Measurements from ENCODE around the gene PXDN.

Gene PXDN

GRCh38 chr2:1694371-1695271 is 49.7 kb downstream of the PXDN start:
- Histone ChIP-seq H3K27ac (no peak overlapping the region), H2AFZ (ENCODE audit: low read depth) (no peak overlapping the region), H3K4me2 (no peak overlapping the region), H3K36me3 (ENCODE audit: insufficient read depth) (no peaks in the 10 kb centered on the region), H3K79me2 (ENCODE audit: insufficient read depth, low read depth) (no peaks in the 10 kb centered on the region), H3K4me3 (IDR thresholded peaks at IDR 0.05; ENCODE audit: insufficient read depth, low read depth, low read length) (no peak overlapping the region), H4K20me1 (ENCODE audit: insufficient read depth) (no peaks in the 10 kb centered on the region), H3K4me1 (ENCODE audit: low read depth, poor library complexity, severe bottlenecking) (no peaks in the 10 kb centered on the region), H3K9ac (no peak overlapping the region), H3K27me3 (ENCODE audit: insufficient read depth, low read depth) (no peaks in the 10 kb centered on the region)
- no peak for TF ChIP-seq CTCF (conservative IDR thresholded peaks at IDR 0.05; ENCODE audit: low read depth, low read length)

- H3K79me2 ChIP-seq (ENCODE audit: insufficient read depth, low read depth): no peaks in the 10 kb centered on the region
- no peak overlapping the region for H3K4me2 ChIP-seq
- H4K20me1 ChIP-seq (ENCODE audit: insufficient read depth): no peaks in the 10 kb centered on the region
- no peaks in the 10 kb centered on the region for H3K36me3 ChIP-seq (ENCODE audit: insufficient read depth)
- no peak overlapping the region for H3K9ac ChIP-seq
- TF ChIP-seq CTCF (conservative IDR thresholded peaks at IDR 0.05; ENCODE audit: low read depth, low read length): no peak
- H3K27ac ChIP-seq: no peak overlapping the region
- H3K4me1 ChIP-seq (ENCODE audit: low read depth, poor library complexity, severe bottlenecking): no peaks in the 10 kb centered on the region
- no peak overlapping the region for H2AFZ ChIP-seq (ENCODE audit: low read depth)
- H3K4me3 ChIP-seq (IDR thresholded peaks at IDR 0.05; ENCODE audit: insufficient read depth, low read depth, low read length): no peak overlapping the region
- no peaks in the 10 kb centered on the region for H3K27me3 ChIP-seq (ENCODE audit: insufficient read depth, low read depth)
Measured at GRCh38 chr2:1693723-1694122, 50.6 kb downstream of the PXDN start.

GRCh38 chr2:1692342-1692741 is 52.0 kb downstream of the PXDN start:
- H3K79me2 ChIP-seq (ENCODE audit: insufficient read depth, low read depth): no peaks in the 10 kb centered on the region
- no peaks in the 10 kb centered on the region for H3K36me3 ChIP-seq (ENCODE audit: insufficient read depth)
- H3K4me1 ChIP-seq (ENCODE audit: low read depth, poor library complexity, severe bottlenecking): no peaks in the 10 kb centered on the region

GRCh38 chr2:1691366-1691765 is 52.9 kb downstream of the PXDN start:
- TF ChIP-seq CTCF (conservative IDR thresholded peaks at IDR 0.05; ENCODE audit: low read depth, low read length): no peak
- no peaks in the 10 kb centered on the region for H3K36me3 ChIP-seq (ENCODE audit: insufficient read depth)
- no peaks in the 10 kb centered on the region for H3K4me1 ChIP-seq (ENCODE audit: low read depth, poor library complexity, severe bottlenecking)

More at GRCh38 chr2:1692342-1692741, 52.0 kb downstream of the PXDN start:
- H3K9ac ChIP-seq: no peak overlapping the region
- no peak for TF ChIP-seq CTCF (conservative IDR thresholded peaks at IDR 0.05; ENCODE audit: low read depth, low read length)
- H4K20me1 ChIP-seq (ENCODE audit: insufficient read depth): no peaks in the 10 kb centered on the region
- H2AFZ ChIP-seq (ENCODE audit: low read depth): no peak overlapping the region
- H3K27me3 ChIP-seq (ENCODE audit: insufficient read depth, low read depth): no peaks in the 10 kb centered on the region
- H3K4me3 ChIP-seq (IDR thresholded peaks at IDR 0.05; ENCODE audit: insufficient read depth, low read depth, low read length): no peak overlapping the region
- H3K27ac ChIP-seq: no peak overlapping the region
- no peak overlapping the region for H3K4me2 ChIP-seq

More at GRCh38 chr2:1691366-1691765, 52.9 kb downstream of the PXDN start:
- Histone ChIP-seq H3K4me3 (IDR thresholded peaks at IDR 0.05; ENCODE audit: insufficient read depth, low read depth, low read length) (no peak overlapping the region), H3K79me2 (ENCODE audit: insufficient read depth, low read depth) (no peaks in the 10 kb centered on the region), H3K9ac (no peak overlapping the region), H2AFZ (ENCODE audit: low read depth) (no peak overlapping the region), H3K27ac (no peak overlapping the region), H3K4me2 (no peak overlapping the region), H3K27me3 (ENCODE audit: insufficient read depth, low read depth) (no peaks in the 10 kb centered on the region), H4K20me1 (ENCODE audit: insufficient read depth) (no peaks in the 10 kb centered on the region)
